Esophagus muscularis mucosa (tissue), 4 donors: ENCODE results near the gene MYL5.

Source experiments
- CTCF ChIP-seq, 3 experiments: fragments of 200-600 bp in 2 of 3; fragments of 450-650 bp in 1 of 3; sonication (generic) in 2 of 3; IDR thresholded peaks; one replicate each; pipeline ENCODE4 v1.5.1; 2017 to 2019; ENCODE audit warnings: antibody characterized with exemption in 3 of 3, mild to moderate bottlenecking in 2 of 3, moderate library complexity in 1 of 3
- EP300 ChIP-seq: sonication (generic); formaldehyde crosslinking; IDR thresholded peaks from one replicate; pipeline ENCODE4 v1.6.1; 2017; ENCODE audit warnings: antibody characterized with exemption
- POLR2A ChIP-seq: fragments of 450-650 bp; IDR thresholded peaks from one replicate; pipeline ENCODE4 v1.6.1; 2017; ENCODE audit warnings: antibody characterized with exemption, moderate library complexity, mild to moderate bottlenecking, low read depth
- POLR2AphosphoS5 ChIP-seq, 2 donors: sonication (generic); formaldehyde crosslinking; IDR thresholded peaks; one replicate each; pipeline ENCODE4 v1.6.1; 2017; ENCODE audit warnings: antibody characterized with exemption in 2 of 2

- TF ChIP-seq CTCF (IDR thresholded peaks at IDR 0.05), result no peak
- no peak for TF ChIP-seq EP300
- TF ChIP-seq POLR2AphosphoS5 (IDR thresholded peaks at IDR 0.05), result no peak
- TF ChIP-seq POLR2A, result no peak
Measured at GRCh38 chr4:708631-708933, 34.2 kb downstream of the MYL5 start.
